ENCODE results near the gene ACSF3.

DNA sequence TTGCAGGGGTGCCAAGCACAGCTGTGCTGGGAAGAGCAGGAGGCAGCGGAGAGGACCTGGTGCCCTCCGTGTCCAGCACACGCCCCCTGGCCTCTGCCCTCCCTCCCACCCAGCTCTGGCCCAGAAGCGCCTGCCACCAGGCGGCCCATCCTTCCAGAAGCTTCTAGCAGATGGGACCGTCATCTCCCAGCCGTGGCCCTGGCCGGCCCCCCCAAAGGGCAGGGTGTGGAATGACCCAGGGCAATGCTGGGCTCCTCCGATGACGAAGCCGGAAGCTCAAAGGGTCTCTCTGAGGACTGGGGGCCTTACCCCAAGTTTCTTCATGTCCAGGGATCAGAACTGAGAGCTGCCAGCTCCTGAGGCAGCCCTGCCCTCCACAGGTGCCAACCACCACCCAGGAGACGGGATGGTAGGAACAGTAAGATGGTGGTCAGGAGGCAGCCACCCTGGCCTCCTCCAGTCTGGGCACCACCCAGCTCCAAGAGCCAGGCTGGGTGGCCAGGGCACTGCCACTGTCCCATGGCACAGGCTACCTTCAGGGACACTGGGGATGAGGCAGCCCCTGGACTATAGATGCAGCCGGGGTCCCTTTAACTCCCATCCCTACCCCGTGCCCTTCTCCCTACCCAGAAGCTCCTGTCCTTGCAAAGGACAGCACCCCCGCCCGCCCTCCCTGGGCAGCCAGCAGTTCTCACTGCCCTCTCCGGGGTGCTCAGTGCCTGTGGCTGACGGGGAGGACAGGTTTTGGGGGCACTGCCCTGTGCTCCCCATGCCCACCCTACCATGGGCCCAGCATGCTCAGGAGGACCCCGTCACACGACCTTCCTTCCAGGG is 71.4 kb downstream of the ACSF3 start:
- no peak for TF ChIP-seq CTCF (IDR thresholded peaks at IDR 0.05; ENCODE audit: low read depth, low read length, missing input control)
- TF ChIP-seq MAX (IDR thresholded peaks at IDR 0.05): no peak
- TF ChIP-seq, protein P1, sequence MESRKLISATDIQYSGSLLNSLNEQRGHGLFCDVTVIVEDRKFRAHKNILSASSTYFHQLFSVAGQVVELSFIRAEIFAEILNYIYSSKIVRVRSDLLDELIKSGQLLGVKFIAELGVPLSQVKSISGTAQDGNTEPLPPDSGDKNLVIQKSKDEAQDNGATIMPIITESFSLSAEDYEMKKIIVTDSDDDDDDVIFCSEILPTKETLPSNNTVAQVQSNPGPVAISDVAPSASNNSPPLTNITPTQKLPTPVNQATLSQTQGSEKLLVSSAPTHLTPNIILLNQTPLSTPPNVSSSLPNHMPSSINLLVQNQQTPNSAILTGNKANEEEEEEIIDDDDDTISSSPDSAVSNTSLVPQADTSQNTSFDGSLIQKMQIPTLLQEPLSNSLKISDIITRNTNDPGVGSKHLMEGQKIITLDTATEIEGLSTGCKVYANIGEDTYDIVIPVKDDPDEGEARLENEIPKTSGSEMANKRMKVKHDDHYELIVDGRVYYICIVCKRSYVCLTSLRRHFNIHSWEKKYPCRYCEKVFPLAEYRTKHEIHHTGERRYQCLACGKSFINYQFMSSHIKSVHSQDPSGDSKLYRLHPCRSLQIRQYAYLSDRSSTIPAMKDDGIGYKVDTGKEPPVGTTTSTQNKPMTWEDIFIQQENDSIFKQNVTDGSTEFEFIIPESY (IDR thresholded peaks at IDR 0.05): no peak
- TF ChIP-seq, protein P2, sequence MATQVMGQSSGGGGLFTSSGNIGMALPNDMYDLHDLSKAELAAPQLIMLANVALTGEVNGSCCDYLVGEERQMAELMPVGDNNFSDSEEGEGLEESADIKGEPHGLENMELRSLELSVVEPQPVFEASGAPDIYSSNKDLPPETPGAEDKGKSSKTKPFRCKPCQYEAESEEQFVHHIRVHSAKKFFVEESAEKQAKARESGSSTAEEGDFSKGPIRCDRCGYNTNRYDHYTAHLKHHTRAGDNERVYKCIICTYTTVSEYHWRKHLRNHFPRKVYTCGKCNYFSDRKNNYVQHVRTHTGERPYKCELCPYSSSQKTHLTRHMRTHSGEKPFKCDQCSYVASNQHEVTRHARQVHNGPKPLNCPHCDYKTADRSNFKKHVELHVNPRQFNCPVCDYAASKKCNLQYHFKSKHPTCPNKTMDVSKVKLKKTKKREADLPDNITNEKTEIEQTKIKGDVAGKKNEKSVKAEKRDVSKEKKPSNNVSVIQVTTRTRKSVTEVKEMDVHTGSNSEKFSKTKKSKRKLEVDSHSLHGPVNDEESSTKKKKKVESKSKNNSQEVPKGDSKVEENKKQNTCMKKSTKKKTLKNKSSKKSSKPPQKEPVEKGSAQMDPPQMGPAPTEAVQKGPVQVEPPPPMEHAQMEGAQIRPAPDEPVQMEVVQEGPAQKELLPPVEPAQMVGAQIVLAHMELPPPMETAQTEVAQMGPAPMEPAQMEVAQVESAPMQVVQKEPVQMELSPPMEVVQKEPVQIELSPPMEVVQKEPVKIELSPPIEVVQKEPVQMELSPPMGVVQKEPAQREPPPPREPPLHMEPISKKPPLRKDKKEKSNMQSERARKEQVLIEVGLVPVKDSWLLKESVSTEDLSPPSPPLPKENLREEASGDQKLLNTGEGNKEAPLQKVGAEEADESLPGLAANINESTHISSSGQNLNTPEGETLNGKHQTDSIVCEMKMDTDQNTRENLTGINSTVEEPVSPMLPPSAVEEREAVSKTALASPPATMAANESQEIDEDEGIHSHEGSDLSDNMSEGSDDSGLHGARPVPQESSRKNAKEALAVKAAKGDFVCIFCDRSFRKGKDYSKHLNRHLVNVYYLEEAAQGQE (IDR thresholded peaks at IDR 0.05): no peak
- no peak for TF ChIP-seq GABPA (IDR thresholded peaks at IDR 0.05 in 1 of 2, conservative IDR thresholded peaks at IDR 0.05 in 1 of 2)
- TF ChIP-seq TAF1 (conservative IDR thresholded peaks at IDR 0.05): no peak
- TF ChIP-seq, protein P3, sequence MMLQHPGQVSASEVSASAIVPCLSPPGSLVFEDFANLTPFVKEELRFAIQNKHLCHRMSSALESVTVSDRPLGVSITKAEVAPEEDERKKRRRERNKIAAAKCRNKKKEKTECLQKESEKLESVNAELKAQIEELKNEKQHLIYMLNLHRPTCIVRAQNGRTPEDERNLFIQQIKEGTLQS (IDR thresholded peaks at IDR 0.05): no peak
- no peak for TF ChIP-seq FOXA2 (IDR thresholded peaks at IDR 0.05)
- TF ChIP-seq RAD21 (IDR thresholded peaks at IDR 0.05): no peak
- no peak for TF ChIP-seq YY1 (IDR thresholded peaks at IDR 0.05)
